22Rv1 (cell line): ENCODE measurements around the gene TAF11L8.
"Not testable (repeated sequence)": the region's sequence is repeated elsewhere in the genome, so short reads cannot be mapped to it uniquely, and the experiment has no call there.

Experiments used
- ZFX ChIP-seq: fragments of 450-650 bp; IDR thresholded peaks from 2 replicates; pipeline ENCODE4 v1.6.1; 2017; ENCODE audit warnings: antibody characterized with exemption, borderline replicate concordance
- TF ChIP-seq, protein P1 (sequence below): fragments of 450-650 bp; IDR thresholded peaks from 2 replicates; pipeline ENCODE4 v1.5.1; 2017; ENCODE audit warnings: mild to moderate bottlenecking

DNA sequence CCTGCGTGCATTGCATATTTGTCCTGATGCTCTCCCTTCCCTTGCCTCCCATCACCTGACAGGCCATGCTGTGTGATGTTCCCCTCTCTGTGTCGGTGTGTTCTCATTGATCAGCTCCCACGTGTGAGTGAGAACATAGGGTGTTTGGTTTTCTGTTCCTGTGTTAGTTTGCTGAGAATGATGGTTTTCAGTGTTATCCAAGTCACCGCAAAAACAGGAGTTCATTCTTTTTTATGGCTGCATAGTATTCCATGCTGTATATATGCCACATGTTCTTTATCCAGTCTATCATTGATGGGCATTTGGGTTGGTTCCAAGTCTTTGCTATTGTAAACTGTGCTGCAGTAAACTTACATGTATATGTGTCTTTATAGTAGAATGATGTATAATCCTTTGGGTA lies 16.7 kb upstream of the TAF11L8 start:
- TF ChIP-seq, protein P1, sequence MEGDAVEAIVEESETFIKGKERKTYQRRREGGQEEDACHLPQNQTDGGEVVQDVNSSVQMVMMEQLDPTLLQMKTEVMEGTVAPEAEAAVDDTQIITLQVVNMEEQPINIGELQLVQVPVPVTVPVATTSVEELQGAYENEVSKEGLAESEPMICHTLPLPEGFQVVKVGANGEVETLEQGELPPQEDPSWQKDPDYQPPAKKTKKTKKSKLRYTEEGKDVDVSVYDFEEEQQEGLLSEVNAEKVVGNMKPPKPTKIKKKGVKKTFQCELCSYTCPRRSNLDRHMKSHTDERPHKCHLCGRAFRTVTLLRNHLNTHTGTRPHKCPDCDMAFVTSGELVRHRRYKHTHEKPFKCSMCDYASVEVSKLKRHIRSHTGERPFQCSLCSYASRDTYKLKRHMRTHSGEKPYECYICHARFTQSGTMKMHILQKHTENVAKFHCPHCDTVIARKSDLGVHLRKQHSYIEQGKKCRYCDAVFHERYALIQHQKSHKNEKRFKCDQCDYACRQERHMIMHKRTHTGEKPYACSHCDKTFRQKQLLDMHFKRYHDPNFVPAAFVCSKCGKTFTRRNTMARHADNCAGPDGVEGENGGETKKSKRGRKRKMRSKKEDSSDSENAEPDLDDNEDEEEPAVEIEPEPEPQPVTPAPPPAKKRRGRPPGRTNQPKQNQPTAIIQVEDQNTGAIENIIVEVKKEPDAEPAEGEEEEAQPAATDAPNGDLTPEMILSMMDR: not testable (repeated sequence)
- not testable (repeated sequence) for TF ChIP-seq ZFX
